NCI-H226 (cell line): ENCODE measurements around the gene KCNJ1.

Experiments
- DNase-seq: peaks from one replicate; pipeline ENCODE4 v3.0.0-alpha.2; 2015

KCNJ1 gene

DNA sequence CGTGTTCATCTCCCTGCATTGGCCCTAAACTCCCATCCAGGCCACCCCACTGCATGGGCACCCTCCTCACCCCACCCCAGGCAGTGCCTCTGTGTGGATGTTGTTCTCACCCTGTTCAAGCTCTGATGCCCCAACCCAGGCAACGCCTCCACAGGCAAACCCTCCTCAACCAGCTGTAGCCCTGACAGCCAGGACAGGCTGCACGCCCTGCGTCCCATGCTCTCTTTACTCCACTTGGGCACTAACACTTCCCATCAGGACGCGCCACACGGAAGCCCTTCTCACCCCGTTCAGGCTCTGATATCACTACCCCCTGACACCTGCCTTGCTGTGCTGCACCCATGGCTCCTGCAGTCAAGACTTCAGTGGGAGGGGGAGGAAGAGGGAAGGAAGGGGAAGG lies 47.9 kb downstream of the KCNJ1 start:
- DNase-seq, result no peak

DNA sequence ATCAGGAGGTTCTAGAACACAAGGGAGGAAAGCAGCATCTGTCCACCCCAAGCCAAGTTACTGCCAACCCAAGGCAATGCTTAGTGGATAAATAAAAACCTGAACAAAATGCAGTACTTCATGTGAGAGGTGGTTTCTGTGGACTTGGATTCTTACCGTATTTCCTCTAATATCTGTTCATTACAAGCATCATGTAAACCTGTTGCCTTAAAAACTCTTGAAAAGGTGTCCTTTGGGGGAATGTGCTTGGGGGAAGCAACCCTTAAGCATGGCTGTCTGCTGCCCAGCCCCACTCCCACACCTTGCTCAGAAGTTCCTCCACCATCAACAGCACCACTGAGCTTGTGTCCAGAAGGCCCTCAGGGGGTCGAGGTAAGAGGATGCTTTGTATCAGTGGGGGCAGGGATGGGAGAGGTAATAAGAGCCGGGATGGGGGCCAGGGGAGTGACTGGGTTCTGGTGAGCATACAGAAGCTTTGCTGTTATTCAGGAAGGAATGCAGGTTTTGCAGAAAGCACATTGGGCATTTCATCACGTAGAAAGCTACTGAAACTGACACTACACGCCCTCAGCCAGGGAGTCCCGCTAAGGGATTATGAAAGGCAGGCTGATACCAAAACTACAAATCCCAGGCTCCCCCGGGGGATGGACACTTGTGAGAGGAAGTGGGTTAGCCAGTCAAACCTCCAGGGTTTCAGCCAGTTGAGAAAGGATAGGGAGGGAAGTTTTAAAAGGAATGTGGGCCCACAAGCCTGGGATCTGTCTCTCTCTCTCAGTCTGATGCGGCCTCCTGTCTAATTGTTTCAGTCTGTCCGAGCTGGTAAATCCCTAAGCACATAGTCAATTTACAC lies 52.0 kb downstream of the KCNJ1 start:
- peak; percentile 89 for DNase-seq

DNA sequence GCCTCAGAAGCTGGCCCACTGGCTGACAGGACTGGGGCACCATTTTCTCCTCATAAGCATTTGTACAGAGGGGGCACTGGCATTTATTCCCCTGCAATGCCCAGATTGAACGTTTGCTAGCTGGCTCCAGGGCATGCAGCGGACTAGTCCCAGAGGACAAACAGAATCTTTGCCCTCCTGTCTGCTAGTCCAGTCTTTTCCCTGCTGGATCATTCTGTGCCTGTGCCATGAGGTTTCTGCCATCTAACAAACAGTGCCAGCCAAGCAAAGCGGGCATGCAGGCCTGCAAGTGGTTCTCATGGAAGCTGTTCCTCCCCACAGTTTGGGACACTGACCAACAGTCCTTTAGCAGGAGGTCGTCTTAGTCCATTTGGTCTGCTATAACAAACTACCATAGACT lies 53.4 kb downstream of the KCNJ1 start:
- DNase-seq, result no peak

DNA sequence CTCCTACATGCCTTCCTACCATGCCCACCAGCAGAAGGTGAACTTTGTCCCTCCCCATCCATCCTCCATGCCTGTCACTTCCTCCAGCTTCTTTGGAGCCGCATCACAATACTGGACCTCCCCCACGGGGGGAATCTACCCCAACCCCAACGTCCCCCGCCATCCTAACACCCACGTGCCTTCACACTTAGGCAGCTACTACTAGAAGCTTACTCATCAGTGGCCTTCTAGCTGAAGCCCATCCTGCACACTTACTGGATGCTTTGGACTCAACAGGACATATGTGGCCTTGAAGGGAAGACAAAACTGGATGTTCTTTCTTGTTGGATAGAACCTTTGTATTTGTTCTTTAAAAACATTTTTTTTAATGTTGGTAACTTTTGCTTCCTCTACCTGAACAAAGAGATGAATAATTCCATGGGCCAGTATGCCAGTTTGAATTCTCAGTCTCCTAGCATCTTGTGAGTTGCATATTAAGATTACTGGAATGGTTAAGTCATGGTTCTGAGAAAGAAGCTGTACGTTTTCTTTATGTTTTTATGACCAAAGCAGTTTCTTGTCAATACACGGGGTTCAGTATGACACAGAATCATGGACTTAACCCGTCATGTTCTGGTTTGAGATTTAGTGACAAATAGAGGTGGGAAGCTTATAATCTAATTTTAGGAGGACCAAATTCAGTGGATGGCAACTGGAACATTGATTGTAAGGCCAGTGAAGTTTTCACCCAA lies 56.1 kb downstream of the KCNJ1 start:
- DNase-seq, result no peak

DNA sequence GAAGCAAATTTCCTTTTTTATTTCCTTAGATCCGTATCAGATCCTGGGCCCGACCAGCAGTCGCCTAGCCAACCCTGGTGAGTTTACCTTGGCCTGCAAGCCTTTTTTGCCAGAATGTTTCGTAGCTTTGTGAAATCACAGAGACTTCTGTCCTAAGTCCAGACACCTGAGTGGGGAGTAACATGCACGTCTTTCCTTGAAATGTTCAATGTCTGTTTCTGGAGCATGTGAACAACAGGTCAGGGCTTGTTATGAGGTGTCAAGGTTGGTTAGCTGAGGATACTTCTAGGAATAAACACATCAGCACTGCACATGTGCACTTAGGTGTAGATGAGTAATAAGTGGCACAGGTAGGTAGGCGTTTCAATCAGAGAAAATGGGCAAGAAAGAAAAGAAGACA lies 58.0 kb downstream of the KCNJ1 start:
- no peak for DNase-seq

DNA sequence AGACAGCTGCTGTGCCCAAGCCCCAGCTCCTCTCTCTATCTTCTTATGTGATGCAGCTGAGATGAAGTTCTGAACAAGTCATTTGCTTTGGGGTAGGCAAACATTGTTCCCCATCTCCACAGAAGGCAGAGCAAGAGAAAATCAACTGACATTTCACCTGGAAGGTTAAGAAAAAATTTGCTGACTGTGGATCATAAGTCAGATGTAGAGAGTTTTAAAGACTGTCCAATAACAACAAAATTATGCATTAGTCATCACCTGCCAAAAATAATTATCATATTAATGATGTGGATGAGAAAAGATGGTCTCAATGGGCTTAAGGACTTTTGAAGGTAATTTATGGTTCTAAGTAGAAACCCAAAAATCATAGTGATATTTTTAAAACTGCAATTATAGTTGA lies 59.2 kb downstream of the KCNJ1 start:
- no peak for DNase-seq

DNA sequence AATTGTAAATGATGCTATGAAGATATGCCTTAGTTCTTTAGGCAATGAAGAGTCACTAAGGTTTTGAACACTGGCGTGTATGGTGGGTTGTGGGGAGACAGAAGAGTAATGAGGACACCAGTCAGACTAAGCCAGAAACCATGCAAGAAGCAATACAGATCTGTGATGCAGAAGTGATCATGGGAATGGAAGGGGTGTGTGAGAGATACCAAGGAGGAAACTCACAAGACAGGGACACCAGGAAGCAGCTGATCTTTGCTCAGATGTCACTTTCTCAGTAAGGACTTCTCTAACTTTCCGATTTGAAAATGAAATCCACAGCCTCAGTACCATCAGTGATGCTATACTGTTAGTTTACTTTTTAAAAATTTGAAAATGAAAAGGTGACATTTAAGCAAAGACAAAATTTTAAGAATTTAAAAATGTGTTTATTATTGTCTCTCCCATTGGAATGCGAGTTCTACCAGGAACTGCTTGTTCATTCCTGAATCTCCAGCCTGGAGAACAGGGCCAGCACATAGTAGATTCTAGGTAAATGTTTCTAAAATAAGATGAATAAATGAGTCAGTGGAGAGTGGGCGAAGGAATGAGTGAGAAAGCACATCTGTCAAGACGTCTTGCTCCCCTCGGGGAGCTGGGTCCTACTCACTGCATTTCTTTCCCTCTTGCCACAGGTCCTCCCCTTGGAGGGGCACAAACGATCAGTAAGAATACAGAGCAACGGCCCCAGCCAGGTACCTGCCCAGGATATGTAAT lies 60.4 kb downstream of the KCNJ1 start:
- no peak for DNase-seq

DNA sequence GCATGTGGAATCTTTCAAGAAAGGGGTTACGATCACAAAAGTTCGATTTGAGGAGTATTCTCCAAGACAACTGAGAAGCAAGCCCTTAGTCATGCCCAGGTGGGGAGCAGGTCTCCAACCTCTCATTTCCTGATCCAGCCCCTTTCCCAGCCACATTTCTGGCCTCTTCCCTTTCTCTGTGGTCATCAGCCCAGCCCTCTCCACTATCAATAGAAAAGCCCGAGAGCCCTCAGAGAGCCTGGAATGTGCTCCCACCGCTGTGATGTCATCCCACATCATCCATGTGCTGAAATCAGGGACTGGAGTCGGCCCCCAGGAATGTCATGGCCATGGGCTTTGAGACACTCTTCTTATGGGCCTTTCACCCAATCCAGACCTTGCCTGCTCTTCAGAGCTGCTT lies 62.6 kb downstream of the KCNJ1 start:
- DNase-seq, result peak; percentile 39

DNA sequence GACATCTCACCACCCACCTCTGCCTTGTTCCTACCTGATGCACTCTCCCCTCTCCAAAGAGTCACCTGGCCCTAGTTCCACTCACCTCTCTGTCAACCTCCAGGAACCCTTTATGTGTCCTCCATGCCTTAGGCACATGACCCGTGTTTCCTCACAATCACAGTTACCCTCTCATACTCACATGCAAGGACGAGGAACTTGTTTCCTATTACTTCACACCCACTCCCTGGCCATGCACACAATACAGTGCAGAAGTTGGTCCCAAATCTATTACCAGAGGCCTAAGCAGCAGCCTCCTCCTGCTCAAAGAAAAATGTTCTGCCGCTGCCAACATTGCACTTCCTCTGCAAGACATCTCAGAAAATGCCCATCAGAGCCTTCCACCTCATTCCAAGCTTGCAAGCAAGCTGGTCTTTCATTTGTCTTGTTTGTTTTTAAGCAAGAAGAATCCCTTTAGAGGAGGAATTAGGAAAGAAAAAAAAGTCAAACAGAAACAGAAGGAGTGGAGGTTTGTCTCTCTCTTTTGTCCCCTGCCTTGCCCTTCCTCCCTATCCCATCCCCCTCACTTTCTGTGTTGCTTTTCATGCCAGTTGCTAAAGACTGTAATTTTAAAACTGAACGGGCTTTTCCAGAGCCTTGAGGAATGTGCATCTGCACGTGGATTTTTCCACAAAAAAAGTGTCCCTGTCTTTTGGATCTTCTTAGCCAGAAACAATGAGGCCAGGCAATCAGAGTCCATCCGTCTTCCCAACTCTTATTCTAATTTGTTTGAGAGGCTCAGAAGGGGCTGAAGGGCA lies 63.4 kb downstream of the KCNJ1 start:
- no peak for DNase-seq

DNA sequence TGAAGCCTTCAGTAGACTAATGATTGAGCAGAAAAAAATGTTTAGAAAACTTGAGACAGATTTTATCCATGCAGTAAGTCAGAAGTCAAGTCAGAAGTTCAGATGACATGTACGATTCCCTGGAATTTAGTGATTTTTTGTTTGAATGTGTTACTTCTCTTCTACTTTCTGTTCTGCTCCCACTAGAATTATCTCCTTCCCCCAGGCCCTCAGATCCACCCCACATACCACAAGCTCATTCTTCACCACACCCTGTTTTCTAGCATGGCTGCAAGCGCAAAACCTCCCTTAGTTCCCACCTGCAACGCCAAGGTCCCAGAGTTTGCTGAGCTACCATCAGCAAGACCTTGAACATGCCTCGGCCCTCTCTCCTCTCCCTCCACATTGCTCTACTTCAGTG lies 64.1 kb downstream of the KCNJ1 start:
- DNase-seq, result no peak

DNA sequence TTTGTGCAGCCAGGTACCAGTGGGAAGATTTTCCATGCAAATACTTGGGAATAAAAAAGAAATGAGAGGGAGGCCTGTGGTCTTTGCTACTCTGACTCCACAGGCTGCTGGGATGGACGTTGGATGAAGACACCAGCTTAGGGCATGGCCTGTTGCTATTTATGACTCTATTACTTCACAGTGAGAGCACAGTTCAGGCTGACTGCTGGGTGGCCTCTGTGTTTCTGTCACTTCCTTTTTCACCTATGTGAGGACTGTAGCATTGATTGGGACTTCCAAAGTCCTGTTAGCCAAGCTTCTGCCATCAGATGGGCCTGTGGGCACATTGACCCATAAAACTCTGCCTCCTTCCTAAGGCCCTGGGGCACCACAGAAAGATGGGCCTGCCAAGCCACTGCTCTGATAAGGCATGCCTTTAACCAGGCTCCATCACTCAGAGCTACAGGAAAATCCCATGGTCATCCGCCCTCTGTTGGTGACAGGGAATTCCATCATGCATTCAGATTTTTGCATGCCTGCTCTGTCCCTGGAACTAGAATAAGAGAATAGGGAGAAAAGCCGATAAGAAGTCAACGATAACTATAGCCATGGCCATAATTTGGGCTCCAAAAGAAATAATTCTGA lies 64.6 kb downstream of the KCNJ1 start:
- peak; percentile 54 for DNase-seq

DNA sequence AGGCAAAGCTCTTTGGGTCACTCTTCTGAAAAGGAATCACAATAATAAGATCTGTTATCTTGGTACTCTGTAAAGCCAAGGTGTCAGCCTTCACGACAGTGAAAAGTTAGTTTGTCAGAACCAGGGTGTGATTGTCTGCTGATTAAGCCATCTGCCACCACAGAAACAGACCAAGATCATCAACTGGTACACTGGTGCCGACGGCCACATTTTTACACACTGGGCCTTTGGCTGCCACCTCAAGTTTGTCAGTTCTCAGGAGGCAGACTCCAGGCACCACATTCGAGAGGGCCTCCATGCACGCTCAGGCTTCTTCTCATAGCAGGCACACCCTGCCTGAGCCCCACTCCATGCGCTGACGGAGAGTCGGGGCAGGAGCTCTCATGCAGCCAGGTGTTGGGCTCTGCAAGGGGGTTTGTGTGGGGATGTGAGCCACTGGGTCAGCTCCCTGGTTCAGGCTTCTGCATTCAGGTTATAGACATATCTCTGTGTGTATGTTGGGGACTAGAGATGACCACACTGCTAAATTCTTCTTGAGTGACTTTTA lies 66.2 kb downstream of the KCNJ1 start:
- no peak for DNase-seq

DNA sequence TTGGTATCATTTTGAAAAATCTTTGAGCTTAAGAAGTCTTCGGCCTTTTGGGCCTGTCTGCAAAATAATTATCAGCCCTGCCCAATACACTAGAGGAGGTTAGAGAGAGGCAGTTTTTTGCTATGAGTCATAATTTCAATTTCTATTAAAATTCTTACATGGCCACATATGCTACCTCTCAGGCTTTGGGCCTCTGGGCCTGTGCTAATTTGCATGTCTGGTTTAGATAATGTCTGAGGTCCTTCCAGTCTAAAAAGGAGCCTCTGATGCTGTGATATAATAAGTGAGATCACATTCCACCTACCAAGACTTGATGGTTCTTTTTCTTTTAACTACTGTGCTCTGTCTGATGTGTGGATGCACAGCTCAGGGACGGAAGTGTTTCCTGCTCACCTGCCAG lies 70.8 kb downstream of the KCNJ1 start:
- DNase-seq, result peak; percentile 28

DNA sequence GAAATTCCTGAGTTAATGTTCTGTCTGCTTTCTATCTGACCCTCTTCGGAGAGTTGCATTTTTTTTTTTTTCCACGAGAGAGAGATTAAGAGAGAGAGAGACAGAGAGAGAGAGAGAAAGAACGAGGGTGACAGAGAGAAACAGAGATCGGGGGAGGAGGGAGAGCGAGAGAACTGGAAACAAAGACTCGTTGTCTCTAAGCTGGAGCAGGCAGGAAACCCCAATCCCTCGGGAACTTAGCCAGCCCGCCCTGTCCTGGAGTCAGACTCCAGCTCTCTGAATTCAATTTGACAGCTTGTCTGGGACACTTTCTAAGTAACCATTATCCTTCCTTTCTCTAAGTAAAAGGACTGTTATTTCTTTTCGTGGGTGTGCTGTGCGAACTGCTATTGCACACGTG lies 76.9 kb downstream of the KCNJ1 start:
- no peak for DNase-seq

DNA sequence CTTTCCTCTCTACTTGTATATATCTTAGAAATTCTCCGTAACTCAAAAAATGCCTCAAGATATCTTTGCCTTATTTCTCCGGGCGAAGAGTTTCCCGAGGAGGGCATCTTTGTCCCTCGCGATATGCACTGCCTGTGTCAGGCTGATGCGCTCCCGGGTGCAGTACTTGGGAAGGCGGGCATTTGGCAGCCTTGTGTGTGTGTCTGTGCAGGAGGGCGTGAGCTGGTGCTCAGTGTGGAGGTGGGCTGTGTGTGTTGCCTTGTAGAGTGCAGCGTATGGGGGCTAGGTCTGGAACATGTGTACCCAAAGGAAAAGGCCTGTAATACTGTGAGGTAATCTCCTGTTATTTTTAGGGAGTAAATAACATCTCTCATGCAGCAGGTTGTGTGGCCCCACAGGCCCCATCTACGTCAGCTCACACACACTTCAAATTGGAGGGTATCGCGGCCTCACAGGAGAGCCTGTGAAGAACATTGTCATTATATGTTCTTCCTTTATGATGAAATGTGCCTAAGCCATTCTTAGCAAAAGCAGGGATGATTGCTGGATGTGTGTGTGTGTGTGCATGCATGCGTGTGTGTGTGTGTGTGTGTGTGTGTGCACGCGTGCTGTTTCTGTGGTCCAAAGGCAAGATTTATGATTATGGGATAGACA lies 77.5 kb downstream of the KCNJ1 start:
- DNase-seq, result no peak
